Neutrophil (primary cell): Measurements from ENCODE around the gene PPP1CB.

Experiments used
- H3K27ac ChIP-seq: fragments of 200-600 bp; sonication (generic); 2 replicates; pipeline ENCODE4 v1.5.1; 2016; ENCODE audit warnings: mild to moderate bottlenecking, moderate library complexity
- H3K27me3 ChIP-seq: fragments of 200-600 bp; sonication (generic); 2 replicates; pipeline ENCODE4 v1.6.0; 2016; ENCODE audit warnings: mild to moderate bottlenecking
- H3K36me3 ChIP-seq: fragments of 200-600 bp; sonication (generic); 2 replicates; pipeline ENCODE4 v1.5.1; 2017
- H3K4me1 ChIP-seq, 2 experiments: fragments of 200-600 bp in 1 of 2; sonication (generic) in 1 of 2; 1 replicate in 1 of 2; 2 replicates in 1 of 2; pipeline versions ENCODE4 v1.5.1 to v1.6.1; 2013 to 2016; ENCODE audit warnings: low read depth in 1 of 2, low read length in 1 of 2, mild to moderate bottlenecking in 1 of 2, moderate library complexity in 1 of 2; ENCODE audit not compliant: control insufficient read depth in 1 of 2, insufficient read depth in 1 of 2
- H3K4me3 ChIP-seq, 2 experiments: fragments of 200-600 bp in 1 of 2; sonication (generic) in 1 of 2; 1 replicate in 1 of 2; 2 replicates in 1 of 2; pipeline ENCODE4 v1.5.1; 2013 to 2016; ENCODE audit warnings: low read depth in 1 of 2, low read length in 1 of 2, mild to moderate bottlenecking in 1 of 2, moderate library complexity in 1 of 2
- H3K9me3 ChIP-seq: fragments of 200-600 bp; sonication (generic); 2 replicates; pipeline ENCODE4 v1.5.1; 2016
- CTCF ChIP-seq: fragments of 200-600 bp; sonication (generic); IDR thresholded peaks from 2 replicates; pipeline ENCODE4 v1.5.1; 2016; ENCODE audit warnings: antibody characterized with exemption

Gene PPP1CB

GRCh38 chr2:28748941-28749340 lies 2.7 kb upstream of the PPP1CB start:
- no peak for TF ChIP-seq CTCF
- Histone ChIP-seq H3K4me3 (no peak overlapping the region), H3K27me3 (no peaks in the 10 kb centered on the region), H3K36me3 (no peaks in the 10 kb centered on the region), H3K9me3 (no peaks in the 10 kb centered on the region), H3K4me1 (peaks cover 24 to 31% of the 10 kb centered on the region in 2 experiments), H3K27ac (no peak overlapping the region)

GRCh38 chr2:28749526-28749925 lies 2.1 kb upstream of the PPP1CB start:
- no peaks in the 10 kb centered on the region for H3K36me3 ChIP-seq
- peak overlapping the region; percentile 99 for H3K27ac ChIP-seq
- no peaks in the 10 kb centered on the region for H3K9me3 ChIP-seq
- peaks cover 30 to 37% of the 10 kb centered on the region in 2 experiments for H3K4me1 ChIP-seq
- no peak overlapping the region for H3K4me3 ChIP-seq
- TF ChIP-seq CTCF, result no peak
- H3K27me3 ChIP-seq, result no peaks in the 10 kb centered on the region

- Histone ChIP-seq H3K36me3 (no peaks in the 10 kb centered on the region), H3K27me3 (no peaks in the 10 kb centered on the region), H3K4me1 (peaks cover 39 to 44% of the 10 kb centered on the region in 2 experiments), H3K4me3 (peak overlapping the region; percentile 74 to 96), H3K9me3 (no peaks in the 10 kb centered on the region), H3K27ac (peak overlapping the region; percentile 99)
- TF ChIP-seq CTCF, result no peak
Observed at GRCh38 chr2:28750316-28751251, 1.0 kb upstream of the PPP1CB start.

- Histone ChIP-seq H3K27ac (peak overlapping the region; percentile 99), H3K4me3 (peak overlapping the region; percentile 74 to 96), H3K36me3 (no peaks in the 10 kb centered on the region), H3K4me1 (peaks cover 44 to 45% of the 10 kb centered on the region in 2 experiments), H3K9me3 (no peaks in the 10 kb centered on the region), H3K27me3 (no peaks in the 10 kb centered on the region)
- no peak for TF ChIP-seq CTCF
Observed at GRCh38 chr2:28751956-28752630, 463 bp downstream of the PPP1CB start.

GRCh38 chr2:28752631-28753376 lies 1.2 kb downstream of the PPP1CB start:
- Histone ChIP-seq H3K9me3 (no peaks in the 10 kb centered on the region), H3K4me1 (peaks cover 44 to 45% of the 10 kb centered on the region in 2 experiments), H3K27ac (peak overlapping the region; percentile 99), H3K4me3 (peak overlapping the region; percentile 74 to 96), H3K36me3 (no peaks in the 10 kb centered on the region), H3K27me3 (no peaks in the 10 kb centered on the region)
- TF ChIP-seq CTCF, result no peak
